ENCODE data around the gene GLIPR1L2. TPM values are rescaled to one million over a fixed set of nuclear protein-coding genes. Genes with fewer than 3 reads are reported as not detected.
A peak's percentile ranks its signal among the peaks of the same experiment; 100 is the strongest.

The GLIPR1L2 gene
- total RNA-seq, 2 donors from 2014 or later: 0.41 to 1.8 TPM

DNA sequence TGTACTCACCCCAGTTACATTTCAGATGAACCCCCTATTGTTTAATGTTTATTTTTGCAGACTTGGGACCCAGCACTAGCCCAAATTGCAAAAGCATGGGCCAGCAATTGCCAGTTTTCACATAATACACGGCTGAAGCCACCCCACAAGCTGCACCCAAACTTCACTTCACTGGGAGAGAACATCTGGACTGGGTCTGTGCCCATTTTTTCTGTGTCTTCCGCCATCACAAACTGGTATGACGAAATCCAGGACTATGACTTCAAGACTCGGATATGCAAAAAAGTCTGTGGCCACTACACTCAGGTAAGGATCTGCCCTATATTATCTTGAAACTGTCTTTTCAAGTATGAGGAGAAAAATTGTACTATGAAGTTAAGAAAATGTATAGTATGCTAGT lies 90.9 kb downstream of the GLIPR1L2 start:
- peaks cover 32 to 52% of the 10 kb centered on the region in 2 donors for H3K4me1 ChIP-seq (ENCODE audit: control insufficient read depth in 1 of 2, low read depth in 2 of 2)
- ATAC-seq (ENCODE audit: insufficient number of reproducible peaks, low FRiP score, low read depth) (no peak), DNase-seq (ENCODE audit: low spot score) (no peak)
- H3K27me3 ChIP-seq (replicated peaks; ENCODE audit: insufficient read depth): no peaks in the 10 kb centered on the region
- H3K36me3 ChIP-seq: no peaks in the 10 kb centered on the region
- H3K4me3 ChIP-seq: peak overlapping the region; percentile 77
- TF ChIP-seq, protein P1, sequence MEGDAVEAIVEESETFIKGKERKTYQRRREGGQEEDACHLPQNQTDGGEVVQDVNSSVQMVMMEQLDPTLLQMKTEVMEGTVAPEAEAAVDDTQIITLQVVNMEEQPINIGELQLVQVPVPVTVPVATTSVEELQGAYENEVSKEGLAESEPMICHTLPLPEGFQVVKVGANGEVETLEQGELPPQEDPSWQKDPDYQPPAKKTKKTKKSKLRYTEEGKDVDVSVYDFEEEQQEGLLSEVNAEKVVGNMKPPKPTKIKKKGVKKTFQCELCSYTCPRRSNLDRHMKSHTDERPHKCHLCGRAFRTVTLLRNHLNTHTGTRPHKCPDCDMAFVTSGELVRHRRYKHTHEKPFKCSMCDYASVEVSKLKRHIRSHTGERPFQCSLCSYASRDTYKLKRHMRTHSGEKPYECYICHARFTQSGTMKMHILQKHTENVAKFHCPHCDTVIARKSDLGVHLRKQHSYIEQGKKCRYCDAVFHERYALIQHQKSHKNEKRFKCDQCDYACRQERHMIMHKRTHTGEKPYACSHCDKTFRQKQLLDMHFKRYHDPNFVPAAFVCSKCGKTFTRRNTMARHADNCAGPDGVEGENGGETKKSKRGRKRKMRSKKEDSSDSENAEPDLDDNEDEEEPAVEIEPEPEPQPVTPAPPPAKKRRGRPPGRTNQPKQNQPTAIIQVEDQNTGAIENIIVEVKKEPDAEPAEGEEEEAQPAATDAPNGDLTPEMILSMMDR (IDR thresholded peaks at IDR 0.05): no peak
- peak overlapping the region; percentile 88 to 89 for H3K27ac ChIP-seq
- H3K9me3 ChIP-seq: no peaks in the 10 kb centered on the region

Other genes starting within 250 kb of the GLIPR1L2 start
- gene KCNC2, start 181.2 kb upstream of the GLIPR1L2 start, total RNA-seq: not detected
- 10 to 100 TPM; 18.7 to 23.0 TPM for gene CAPS2, start 60.8 kb upstream of the GLIPR1L2 start, total RNA-seq
- gene GLIPR1L1, start 56.4 kb upstream of the GLIPR1L2 start, total RNA-seq: not detected
- gene GLIPR1, start 89.7 kb downstream of the GLIPR1L2 start, total RNA-seq: 100 to 1,000 TPM in 1 of 2 donors, 10 to 100 TPM in 1; 66.9 to 103 TPM
- gene KRR1, start 120.5 kb downstream of the GLIPR1L2 start, total RNA-seq: 10 to 100 TPM; 30.6 to 46.8 TPM

Data from thoracic aorta (tissue), 2 donors.